GM19035 (cell line): ENCODE measurements around the gene COL4A1.

Experiments used
- ATAC-seq: cut with Tn5 transposase; IDR thresholded peaks from one replicate; pipeline ENCODE4 v1.9.1; 2021; ENCODE audit not compliant: unreplicated experiment

The COL4A1 gene

GRCh38 chr13:110306960-110307766 is at the start of gene COL4A1, which contains the start of gene COL4A2:
COL4A1 (minus strand) TSS chr13:110307157; CDS start chr13:110307027, 130 bp downstream.
COL4A2 (plus strand) TSS chr13:110307284; CDS start chr13:110307904, 620 bp downstream.
- no peak for ATAC-seq

- no peak for ATAC-seq
Measured at GRCh38 chr13:110356362-110356761, 49.4 kb upstream of the COL4A1 start.

- ATAC-seq, result no peak
Measured at GRCh38 chr13:110354715-110355473, 47.9 kb upstream of the COL4A1 start.

- no peak for ATAC-seq
Measured at GRCh38 chr13:110354123-110354627, 47.2 kb upstream of the COL4A1 start.

GRCh38 chr13:110353339-110353977 is 46.5 kb upstream of the COL4A1 start:
- ATAC-seq, result no peak

- no peak for ATAC-seq
Measured at GRCh38 chr13:110352735-110353134, 45.8 kb upstream of the COL4A1 start.

GRCh38 chr13:110351636-110352420 is 44.9 kb upstream of the COL4A1 start:
- no peak for ATAC-seq

- no peak for ATAC-seq
Measured at GRCh38 chr13:110350509-110350908, 43.6 kb upstream of the COL4A1 start.

- ATAC-seq, result no peak
Measured at GRCh38 chr13:110350049-110350448, 43.1 kb upstream of the COL4A1 start.

GRCh38 chr13:110349239-110349638 is 42.3 kb upstream of the COL4A1 start:
- ATAC-seq, result no peak

- ATAC-seq, result no peak
Measured at GRCh38 chr13:110348309-110349105, 41.5 kb upstream of the COL4A1 start.

- ATAC-seq, result no peak
Measured at GRCh38 chr13:110347535-110348308, 40.8 kb upstream of the COL4A1 start.

GRCh38 chr13:110347088-110347487 is 40.1 kb upstream of the COL4A1 start:
- ATAC-seq, result no peak

- no peak for ATAC-seq
Measured at GRCh38 chr13:110346661-110347067, 39.7 kb upstream of the COL4A1 start.

- ATAC-seq, result no peak
Measured at GRCh38 chr13:110345701-110346100, 38.7 kb upstream of the COL4A1 start.

- ATAC-seq, result no peak
Measured at GRCh38 chr13:110345266-110345665, 38.3 kb upstream of the COL4A1 start.

- no peak for ATAC-seq
Measured at GRCh38 chr13:110344320-110344719, 37.4 kb upstream of the COL4A1 start.

- ATAC-seq, result no peak
Measured at GRCh38 chr13:110343241-110343865, 36.4 kb upstream of the COL4A1 start.

- ATAC-seq, result no peak
Measured at GRCh38 chr13:110342474-110342873, 35.5 kb upstream of the COL4A1 start.
